HAP-1 (cell line): Measurements from ENCODE around the gene SLC44A4.
"Not testable (repeated sequence)": the region's sequence is repeated elsewhere in the genome, so short reads cannot be mapped to it uniquely, and the experiment has no call there.

Source experiments
- DNase-seq, 2 experiments: peaks; one replicate each; pipeline ENCODE4 v3.0.0-alpha.2; 2016 to 2020; ENCODE audit warnings: low spot score in 2 of 2
- H3K27me3 ChIP-seq: fragments of 250-450 bp; sonication (Bioruptor Pico); 2 replicates; pipeline ENCODE4 v1.5.1; 2020; ENCODE audit warnings: low read depth, mild to moderate bottlenecking, moderate library complexity
- H3K36me3 ChIP-seq: fragments of 250-450 bp; sonication (Bioruptor Pico); replicated peaks from 2 replicates; pipeline ENCODE4 v1.5.1; 2020; ENCODE audit warnings: mild to moderate bottlenecking
- H3K4me1 ChIP-seq: fragments of 250-450 bp; sonication (Bioruptor Pico); 2 replicates; pipeline ENCODE4 v1.5.1; 2020; ENCODE audit warnings: mild to moderate bottlenecking
- H3K4me3 ChIP-seq: fragments of 250-450 bp; sonication (Bioruptor Pico); 2 replicates; pipeline ENCODE4 v1.5.1; 2020; ENCODE audit warnings: mild to moderate bottlenecking, moderate library complexity
- H3K9me3 ChIP-seq: fragments of 250-450 bp; sonication (Bioruptor Pico); 2 replicates; pipeline ENCODE4 v1.5.1; 2020; ENCODE audit warnings: mild to moderate bottlenecking, moderate library complexity
- in situ Hi-C: fragments of 300-500 bp; cut with MboI; formaldehyde crosslinking; loops from 3 replicates; pipeline ENCODE4 v1.14.3; 2020; ENCODE audit warnings: low sequenced_read_pairs, inconsistent platforms, mixed read lengths

The SLC44A4 gene

GRCh38 chr6:31880616-31881015 is 1.8 kb upstream of the SLC44A4 start:
- in situ Hi-C loops: no loop called here
- peaks cover 52% of the 10 kb centered on the region for H3K36me3 ChIP-seq

GRCh38 chr6:31879901-31880300 is 1.1 kb upstream of the SLC44A4 start:
- peaks cover 47% of the 10 kb centered on the region for H3K36me3 ChIP-seq

More at GRCh38 chr6:31880616-31881015, 1.8 kb upstream of the SLC44A4 start:
- DNase-seq: no peak
- no peaks in the 10 kb centered on the region for H3K27me3 ChIP-seq
- H3K4me3 ChIP-seq: no peak overlapping the region
- H3K9me3 ChIP-seq: no peaks in the 10 kb centered on the region
- no peaks in the 10 kb centered on the region for H3K4me1 ChIP-seq

GRCh38 chr6:31879143-31879542 is 346 bp upstream of the SLC44A4 start:
- no peak for DNase-seq
- no peaks in the 10 kb centered on the region for H3K4me1 ChIP-seq
- no peak overlapping the region for H3K4me3 ChIP-seq
- peaks cover 39% of the 10 kb centered on the region for H3K36me3 ChIP-seq
- H3K27me3 ChIP-seq: no peaks in the 10 kb centered on the region
- H3K9me3 ChIP-seq: no peaks in the 10 kb centered on the region
- in situ Hi-C loops: no loop called here

More at GRCh38 chr6:31879901-31880300, 1.1 kb upstream of the SLC44A4 start:
- Histone ChIP-seq H3K27me3 (no peaks in the 10 kb centered on the region), H3K4me1 (no peaks in the 10 kb centered on the region), H3K9me3 (no peaks in the 10 kb centered on the region), H3K4me3 (no peak overlapping the region)
- DNase-seq: no peak
- in situ Hi-C loops: no loop called here

- peaks cover 33% of the 10 kb centered on the region for H3K36me3 ChIP-seq
- no peaks in the 10 kb centered on the region for H3K9me3 ChIP-seq
- no peaks in the 10 kb centered on the region for H3K4me1 ChIP-seq
- DNase-seq: no peak
- in situ Hi-C loops: no loop called here
- no peaks in the 10 kb centered on the region for H3K27me3 ChIP-seq
- no peak overlapping the region for H3K4me3 ChIP-seq
These were observed 575 bp downstream of the SLC44A4 start for GRCh38 chr6:31878222-31878621.

GRCh38 chr6:31877651-31878161 is 1.1 kb downstream of the SLC44A4 start:
- no peak for DNase-seq
- no peaks in the 10 kb centered on the region for H3K27me3 ChIP-seq

GRCh38 chr6:31877125-31877650 is 1.6 kb downstream of the SLC44A4 start:
- no peak overlapping the region for H3K4me3 ChIP-seq
- H3K9me3 ChIP-seq: no peaks in the 10 kb centered on the region
- H3K36me3 ChIP-seq: peaks cover 23% of the 10 kb centered on the region
- in situ Hi-C loops: no loop called here
- DNase-seq: no peak
- no peaks in the 10 kb centered on the region for H3K27me3 ChIP-seq
- H3K4me1 ChIP-seq: no peaks in the 10 kb centered on the region

More at GRCh38 chr6:31877651-31878161, 1.1 kb downstream of the SLC44A4 start:
- H3K4me3 ChIP-seq: no peak overlapping the region
- no peaks in the 10 kb centered on the region for H3K4me1 ChIP-seq
- H3K9me3 ChIP-seq: no peaks in the 10 kb centered on the region
- in situ Hi-C loops: no loop called here
- peaks cover 28% of the 10 kb centered on the region for H3K36me3 ChIP-seq

- in situ Hi-C loops: no loop called here
These were observed 2.4 kb downstream of the SLC44A4 start for GRCh38 chr6:31876357-31876756.

GRCh38 chr6:31875877-31876276 is 2.9 kb downstream of the SLC44A4 start:
- in situ Hi-C loops: no loop called here
- no peak for DNase-seq
- H3K27me3 ChIP-seq: no peaks in the 10 kb centered on the region
- no peaks in the 10 kb centered on the region for H3K4me1 ChIP-seq
- H3K4me3 ChIP-seq: no peak overlapping the region
- no peaks in the 10 kb centered on the region for H3K9me3 ChIP-seq
- peaks cover 12% of the 10 kb centered on the region for H3K36me3 ChIP-seq

More at GRCh38 chr6:31876357-31876756, 2.4 kb downstream of the SLC44A4 start:
- Histone ChIP-seq H3K4me3 (no peak overlapping the region), H3K9me3 (no peaks in the 10 kb centered on the region), H3K27me3 (no peaks in the 10 kb centered on the region), H3K36me3 (peaks cover 17% of the 10 kb centered on the region), H3K4me1 (no peaks in the 10 kb centered on the region)
- DNase-seq: no peak

GRCh38 chr6:31874836-31875572 is 3.8 kb downstream of the SLC44A4 start:
- Histone ChIP-seq H3K9me3 (no peaks in the 10 kb centered on the region), H3K27me3 (no peaks in the 10 kb centered on the region), H3K36me3 (peaks cover 4% of the 10 kb centered on the region), H3K4me3 (no peak overlapping the region), H3K4me1 (no peaks in the 10 kb centered on the region)
- no peak for DNase-seq
- in situ Hi-C loops: no loop called here

- H3K27me3 ChIP-seq: no peaks in the 10 kb centered on the region
- H3K36me3 ChIP-seq: no peaks in the 10 kb centered on the region
- DNase-seq: no peak
- H3K4me3 ChIP-seq: no peak overlapping the region
- H3K4me1 ChIP-seq: no peaks in the 10 kb centered on the region
- in situ Hi-C loops: no loop called here
- H3K9me3 ChIP-seq: no peaks in the 10 kb centered on the region
These were observed 4.6 kb downstream of the SLC44A4 start for GRCh38 chr6:31874084-31874670.

- in situ Hi-C loops: no loop called here
- H3K4me3 ChIP-seq: no peak overlapping the region
- no peaks in the 10 kb centered on the region for H3K9me3 ChIP-seq
- H3K36me3 ChIP-seq: no peaks in the 10 kb centered on the region
- H3K27me3 ChIP-seq: no peaks in the 10 kb centered on the region
- DNase-seq: no peak
- H3K4me1 ChIP-seq: no peaks in the 10 kb centered on the region
These were observed 7.6 kb downstream of the SLC44A4 start for GRCh38 chr6:31871046-31871659.

- no peaks in the 10 kb centered on the region for H3K4me1 ChIP-seq
- no peak overlapping the region for H3K4me3 ChIP-seq
- in situ Hi-C loops: no loop called here
- H3K27me3 ChIP-seq: no peaks in the 10 kb centered on the region
- H3K9me3 ChIP-seq: no peaks in the 10 kb centered on the region
- no peaks in the 10 kb centered on the region for H3K36me3 ChIP-seq
- DNase-seq: no peak
These were observed 8.3 kb downstream of the SLC44A4 start for GRCh38 chr6:31870385-31870921.

GRCh38 chr6:31869343-31869742 is 9.5 kb downstream of the SLC44A4 start:
- no peaks in the 10 kb centered on the region for H3K27me3 ChIP-seq
- no peaks in the 10 kb centered on the region for H3K36me3 ChIP-seq
- H3K4me3 ChIP-seq: no peak overlapping the region
- in situ Hi-C loops: no loop called here
- H3K4me1 ChIP-seq: peaks cover under 1% of the 10 kb centered on the region; the same call in 1 of the 2 replicates
- DNase-seq: no peak
- H3K9me3 ChIP-seq: no peaks in the 10 kb centered on the region

- H3K27me3 ChIP-seq, H3K9me3 ChIP-seq, in situ Hi-C loops, H3K36me3 ChIP-seq, DNase-seq, H3K4me1 ChIP-seq, H3K4me3 ChIP-seq: not testable (repeated sequence)
These were observed 10.2 kb downstream of the SLC44A4 start for GRCh38 chr6:31868658-31868971.
